Mesenteric fat pad (tissue), 1 donor: ENCODE data around the gene DHX16. TPM values are rescaled to one million over a fixed set of nuclear protein-coding genes. Genes with fewer than 3 reads are reported as not detected.
A peak's percentile ranks its signal among the peaks of the same experiment; 100 is the strongest.

Experiments
- DNase-seq: peaks from one replicate; pipeline ENCODE4 v3.0.0-alpha.2; 2020; ENCODE audit warnings: low spot score
- total RNA-seq: library from RNA; stranded (reverse); fragmentation: NEBNext Ultra II Directional; extraction: Animal tissue kit (Norgen Biotek cat#: 25700); gene quantifications from one replicate; pipeline ENCODE4 v1.2.1, GENCODE V29; 2021
- donor health status: DM: yes; HTN: yes; CAD: no.

DHX16 gene
- total RNA-seq, 1 donor from 2014 or later: 27.2 TPM

DNA sequence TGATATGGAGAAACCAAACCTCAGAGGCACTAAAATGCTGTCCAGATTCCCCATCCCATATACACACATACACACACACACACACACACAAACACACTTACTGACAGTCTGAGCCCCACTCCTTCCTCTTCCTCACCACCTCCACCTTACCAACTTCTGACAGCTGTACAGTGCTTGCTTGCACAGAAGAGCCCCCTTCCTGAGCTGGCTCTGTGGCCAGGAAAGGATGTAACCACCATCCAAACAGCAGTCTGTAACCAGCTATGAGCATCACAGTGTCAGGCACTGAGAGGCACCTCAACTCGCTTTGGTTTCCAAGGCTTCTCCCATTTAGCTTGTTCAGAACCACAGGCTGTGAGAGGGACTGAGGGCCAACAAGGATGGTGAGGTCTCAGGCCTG is 31.8 kb downstream of the DHX16 start:
- no peak for DNase-seq

DNA sequence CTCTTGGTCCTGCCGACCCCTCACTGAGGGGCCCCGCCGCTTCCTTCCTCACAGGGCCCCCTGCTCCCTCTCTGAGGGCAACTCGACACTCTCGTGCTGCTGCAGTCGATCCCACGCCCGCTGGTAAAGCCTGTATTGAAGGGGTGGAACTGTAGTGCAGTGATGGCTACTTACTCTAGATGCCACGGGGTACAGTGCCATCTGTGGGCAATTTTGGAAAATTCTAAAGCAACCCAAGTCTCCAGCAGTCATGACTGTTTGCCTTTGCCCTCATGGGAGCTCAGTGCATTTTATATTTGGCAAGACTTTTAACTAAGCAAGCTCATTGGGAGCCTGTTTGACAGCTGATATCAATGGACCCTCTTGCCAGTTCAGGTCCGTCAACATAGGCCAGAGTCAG is 32.3 kb downstream of the DHX16 start:
- DNase-seq: no peak

DNA sequence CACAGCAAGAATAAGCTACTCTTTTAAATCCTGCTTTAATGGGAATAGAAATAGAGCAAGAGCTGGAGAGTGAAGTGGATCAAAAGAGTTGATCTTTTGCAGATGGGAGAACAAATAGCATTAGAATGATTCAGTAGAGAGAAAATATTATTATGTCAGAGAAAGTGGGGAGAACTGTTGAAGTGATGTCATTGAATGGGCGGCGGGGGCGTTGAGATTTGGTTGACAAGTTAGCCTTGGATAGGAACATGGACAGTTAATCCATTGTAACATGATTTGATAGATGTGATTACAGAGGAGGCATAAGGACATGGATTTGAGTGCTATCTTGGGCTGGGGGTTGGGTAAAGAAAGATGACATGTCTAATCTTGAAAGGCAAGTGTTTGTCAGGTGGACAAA is 37.0 kb downstream of the DHX16 start:
- DNase-seq: no peak

- peak; percentile 97 for DNase-seq
Measured at GRCh38 chr6:30626484-30627366, 46.1 kb downstream of the DHX16 start, which contains the start of gene ATAT1. Gene ATAT1, plus strand, starts transcription at chr6:30626874.

GRCh38 chr6:30625511-30625910 is 47.3 kb downstream of the DHX16 start:
- DNase-seq: no peak

- DNase-seq: no peak
Measured at GRCh38 chr6:30619561-30619960, 53.2 kb downstream of the DHX16 start.

GRCh38 chr6:30618270-30618797 is 54.5 kb downstream of the DHX16 start:
- DNase-seq: no peak

DNA sequence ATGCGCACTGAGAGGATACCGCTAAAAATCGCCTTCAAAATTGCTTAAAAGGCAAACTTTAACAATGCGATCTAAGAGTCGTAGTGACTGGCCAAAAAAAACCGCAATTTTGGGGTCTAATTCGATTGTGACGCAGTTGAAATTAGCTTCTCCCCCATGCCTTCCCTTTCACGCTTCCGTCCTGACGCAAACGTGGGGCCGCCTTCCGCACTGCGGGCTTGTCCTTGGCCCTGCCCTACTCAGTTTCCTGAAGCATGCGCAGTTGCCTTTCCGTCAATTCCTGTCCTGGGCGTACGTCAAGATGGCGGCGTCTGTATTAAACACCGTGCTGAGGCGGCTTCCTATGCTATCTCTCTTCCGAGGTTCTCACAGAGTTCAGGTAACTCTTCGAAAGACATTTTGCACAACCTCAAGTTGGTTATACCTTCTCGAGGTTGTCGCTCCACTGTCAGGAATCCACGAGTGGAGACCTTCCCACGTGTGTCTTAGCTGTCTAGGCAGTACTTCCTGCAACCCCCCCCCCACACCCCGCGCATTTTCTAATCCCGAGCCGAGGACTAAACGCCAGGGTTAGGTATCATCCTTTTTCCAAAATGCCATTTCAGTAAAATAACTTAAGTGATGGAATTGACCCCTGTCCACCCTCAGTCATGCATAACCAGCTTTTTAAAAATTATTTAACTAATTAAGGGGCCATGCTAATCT is 55.1 kb downstream of the DHX16 start, which contains the start of gene MRPS18B:
MRPS18B (plus strand) TSS at position 276 of the 705 bp plus-strand sequence; CDS start at position 302, 26 bp downstream.
- peak; percentile 97 for DNase-seq

- peak; percentile 100 for DNase-seq
Measured at GRCh38 chr6:30616811-30617564, 55.8 kb downstream of the DHX16 start, which contains the start of gene PPP1R10. Gene PPP1R10, minus strand, starts transcription at chr6:30617243. Its CDS starts 7,299 bp downstream, at chr6:30609944.

GRCh38 chr6:30615958-30616810 is 56.6 kb downstream of the DHX16 start:
- no peak for DNase-seq

DNA sequence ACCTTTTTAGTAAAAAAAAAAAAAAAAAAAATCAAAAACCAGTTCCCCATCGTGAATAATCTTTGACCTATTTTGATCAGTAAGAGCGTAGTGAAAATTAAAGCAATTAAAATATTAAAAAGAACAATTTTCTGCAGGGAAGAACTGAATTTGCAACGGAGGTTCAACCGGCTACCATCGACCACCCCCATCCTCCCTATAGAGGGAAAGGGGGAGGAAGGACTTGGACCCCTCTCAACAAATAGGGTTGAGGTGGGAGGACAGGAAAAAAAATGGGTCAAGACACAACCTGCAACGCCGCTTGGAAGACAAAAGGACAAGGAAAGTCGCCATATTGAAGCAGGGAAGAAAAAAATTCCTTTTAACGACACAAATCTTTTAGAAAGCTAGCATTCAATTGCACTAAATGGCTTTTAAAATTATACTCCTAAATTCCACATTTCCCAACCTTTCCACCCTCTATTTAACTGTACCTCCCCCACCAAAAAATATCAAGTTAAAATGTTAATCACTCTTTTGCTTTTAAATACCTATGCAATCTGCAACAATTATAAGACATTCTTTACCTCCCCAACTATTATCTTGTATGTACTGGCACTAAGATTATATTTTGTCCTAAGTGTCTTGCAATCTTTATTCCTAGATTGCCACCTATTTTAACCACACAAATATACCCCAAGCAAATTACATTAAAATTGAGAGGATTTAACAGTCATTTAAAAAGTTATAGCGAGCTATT is 57.4 kb downstream of the DHX16 start:
- no peak for DNase-seq

- DNase-seq: no peak
Measured at GRCh38 chr6:30614843-30615218, 58.0 kb downstream of the DHX16 start.

DNA sequence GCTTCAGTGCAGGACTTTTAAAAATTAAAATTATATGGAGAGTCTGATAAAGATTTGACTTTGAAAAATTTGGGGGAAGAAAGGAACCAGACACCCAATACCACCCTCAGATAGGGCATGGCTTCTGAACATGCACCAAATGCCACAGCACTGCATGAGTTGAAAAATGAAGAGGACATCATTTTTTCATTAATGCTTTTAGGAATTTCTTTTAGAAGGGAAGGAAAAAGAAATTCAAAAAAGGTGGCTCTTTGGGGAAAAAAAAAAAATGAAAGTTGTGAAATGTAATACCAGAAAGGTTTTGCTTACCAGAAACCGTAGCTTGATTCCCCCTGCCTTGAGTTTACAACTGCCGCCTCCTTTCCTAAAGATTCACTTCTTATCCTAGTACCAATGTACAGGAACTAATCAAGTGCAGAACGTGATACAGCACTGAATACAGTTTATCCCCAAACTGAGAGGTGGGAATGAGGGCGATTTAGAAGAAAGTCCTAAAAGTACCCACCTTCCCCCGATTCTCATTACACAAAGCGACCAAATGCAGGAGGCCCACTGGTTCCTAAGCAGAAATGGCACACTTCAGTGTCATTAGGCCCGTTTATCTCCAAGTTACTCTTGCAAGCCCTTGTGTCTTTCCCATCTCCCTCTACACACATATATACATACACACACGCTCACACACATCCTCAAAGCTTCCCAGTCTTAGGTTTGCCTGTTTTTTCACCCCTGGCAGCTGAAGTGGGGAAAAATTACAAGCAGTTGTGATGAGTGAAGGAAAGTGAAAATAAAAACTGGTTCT is 58.6 kb downstream of the DHX16 start:
- DNase-seq: no peak

GRCh38 chr6:30613251-30614043 is 59.4 kb downstream of the DHX16 start:
- DNase-seq: no peak

DNA sequence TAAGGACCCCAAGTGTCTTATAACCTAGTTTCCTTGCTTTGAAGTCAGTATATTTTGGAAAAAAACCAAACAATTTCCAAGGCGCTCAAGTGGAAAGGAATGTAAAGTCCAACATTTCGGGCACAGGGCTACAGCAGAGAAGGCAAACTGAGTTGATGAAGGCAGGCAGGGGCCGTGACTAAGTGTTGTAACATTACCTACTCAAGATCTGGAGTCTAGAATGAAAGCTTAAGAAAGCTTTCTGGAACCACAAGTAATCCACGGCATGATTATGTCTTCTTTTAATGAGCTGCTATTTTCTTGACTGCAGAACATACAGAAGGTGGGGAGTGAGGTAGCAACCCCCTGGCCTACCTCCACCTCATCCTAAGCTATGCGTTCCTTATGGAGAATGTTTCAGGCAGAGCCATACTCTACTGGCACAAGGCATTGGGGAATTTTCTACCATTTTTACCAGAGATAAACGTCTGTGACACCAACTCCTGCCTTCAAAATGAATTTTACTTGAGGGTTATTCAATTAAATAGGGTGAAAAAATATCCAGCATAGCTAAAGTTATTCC is 60.0 kb downstream of the DHX16 start:
- no peak for DNase-seq

GRCh38 chr6:30612213-30612612 is 60.6 kb downstream of the DHX16 start:
- DNase-seq: no peak

- no peak for DNase-seq
Measured at GRCh38 chr6:30611856-30612194, 61.0 kb downstream of the DHX16 start.
